Transverse colon (tissue), 4 donors: ENCODE data around the gene RBSN. TPM values are rescaled to one million over a fixed set of nuclear protein-coding genes. Genes with fewer than 3 reads are reported as not detected.

Experiments used
- DNase-seq: peaks from one replicate; pipeline ENCODE4 v3.0.0-alpha.2; 2019
- H3K27ac ChIP-seq, 4 donors: fragments of 200-600 bp; sonication (generic); 2 replicates each; pipeline ENCODE4 v1.5.1; 2016 to 2018; ENCODE audit warnings: inconsistent platforms in 4 of 4
- H3K27me3 ChIP-seq: fragments of 200-600 bp; sonication (generic); 2 replicates; pipeline ENCODE4 v1.5.1; 2017; ENCODE audit warnings: inconsistent platforms
- H3K36me3 ChIP-seq, 4 donors: fragments of 200-600 bp; sonication (generic); 2 replicates each; pipeline ENCODE4 v1.5.1; 2017 to 2019; ENCODE audit warnings: inconsistent platforms in 4 of 4
- H3K4me1 ChIP-seq, 4 donors: fragments of 200-600 bp; sonication (generic); 2 replicates each; pipeline ENCODE4 v1.5.1; 2017 to 2020; ENCODE audit warnings: inconsistent platforms in 4 of 4
- H3K4me3 ChIP-seq, 4 donors: fragments of 200-600 bp; sonication (generic); 1 replicate in 1 of 4; 2 replicates in 3 of 4; pipeline versions ENCODE4 v1.5.1 to v1.6.1; 2017 to 2019; ENCODE audit warnings: inconsistent platforms in 4 of 4
- H3K9me3 ChIP-seq, 2 donors: fragments of 200-600 bp; sonication (generic); 2 replicates each; pipeline ENCODE4 v1.5.1; 2017 to 2019; ENCODE audit warnings: inconsistent platforms in 2 of 2
- CTCF ChIP-seq, 5 experiments: fragments of 200-600 bp in 3 of 5; fragments of 450-650 bp in 2 of 5; sonication (generic) in 3 of 5; IDR thresholded peaks; 1 replicate in 2 of 5; 2 replicates in 3 of 5; pipeline ENCODE4 v1.5.1; 2016 to 2017; ENCODE audit warnings: antibody characterized with exemption in 5 of 5, inconsistent platforms in 3 of 5, mild to moderate bottlenecking in 2 of 5, moderate library complexity in 1 of 5
- EP300 ChIP-seq: sonication (generic); formaldehyde crosslinking; IDR thresholded peaks from one replicate; pipeline ENCODE4 v1.6.1; 2017; ENCODE audit warnings: antibody characterized with exemption, low read depth
- POLR2A ChIP-seq: fragments of 450-650 bp; IDR thresholded peaks from one replicate; pipeline ENCODE4 v1.6.1; 2016; ENCODE audit warnings: antibody characterized with exemption, mild to moderate bottlenecking, moderate library complexity
- POLR2AphosphoS5 ChIP-seq, 3 donors: sonication (generic); formaldehyde crosslinking; IDR thresholded peaks; one replicate each; pipeline ENCODE4 v1.6.1; 2016; ENCODE audit warnings: antibody characterized with exemption in 3 of 3
- WGBS, 2 donors: methylation state at CpG; one replicate each; pipeline ENCODE4 v1.1.5; 2018; ENCODE audit warnings: low coverage in 1 of 2; 5-methylcytosine and 5-hydroxymethylcytosine counted together
- in situ Hi-C, 4 donors: fragments of 200-750 bp; cut with MboI; loops; one replicate each; pipeline versions ENCODE4 v1.15.0 to v1.15.1; 2017; ENCODE audit warnings: low sequenced_read_pairs in 3 of 4, low pct_ligation_motif_present in 1 of 4, low pct_unique_long_range_greater_than_20kb in 1 of 4
- intact Hi-C: fragments of 100-400 bp; cut with DNase I; formaldehyde crosslinking; loops from one replicate; pipeline ENCODE4 v1.15.1; 2023; ENCODE audit warnings: low total_unique reads
- total RNA-seq, 4 donors: library from RNA; depleted of rRNA; stranded (reverse); fragments of >200 nt; gene quantifications; one replicate each; pipeline ENCODE4 v1.1.0, GENCODE V29; 2016

Gene RBSN
- total RNA-seq, 4 donors from 2014 or later = 18.0 to 37.6 (median 24.0) TPM

- DNase-seq = no peak
- Histone ChIP-seq H3K27me3 (no peaks in the 10 kb centered on the region), H3K4me3 (no peak overlapping the region), H3K36me3 (peaks cover 0 to 77% (median 27%) of the 10 kb centered on the region in 4 donors), H3K9me3 (no peaks in the 10 kb centered on the region), H3K4me1 (no peaks in the 10 kb centered on the region), H3K27ac (no peak overlapping the region)
- intact Hi-C loops (no loop called here), in situ Hi-C loops (no loop called here)
- TF ChIP-seq EP300 = no peak
- TF ChIP-seq POLR2A = no peak
- TF ChIP-seq CTCF (IDR thresholded peaks at IDR 0.05) = no peak
- no peak for TF ChIP-seq POLR2AphosphoS5 (IDR thresholded peaks at IDR 0.05)
- WGBS, 2 donors = 90 to 91% methylated on average over 2 of the region's 2 CpGs
Measured at GRCh38 chr3:15023719-15024118, 75.2 kb downstream of the RBSN start.

- Histone ChIP-seq H3K27ac (no peak overlapping the region), H3K9me3 (no peaks in the 10 kb centered on the region), H3K36me3 (peaks cover 0 to 72% (median 26%) of the 10 kb centered on the region in 4 donors), H3K4me3 (no peak overlapping the region), H3K27me3 (no peaks in the 10 kb centered on the region), H3K4me1 (no peaks in the 10 kb centered on the region)
- no peak for DNase-seq
- in situ Hi-C loops = no loop called here
- TF ChIP-seq CTCF (IDR thresholded peaks at IDR 0.05) (no peak), POLR2A (no peak), POLR2AphosphoS5 (IDR thresholded peaks at IDR 0.05) (no peak), EP300 (no peak)
- intact Hi-C loops = no loop called here
- WGBS, 2 donors = 61 to 72% methylated on average over 2 to 5 of the region's 5 CpGs
Measured at GRCh38 chr3:15023249-15023648, 75.7 kb downstream of the RBSN start.

Other genes with a start within 250 kb of the RBSN start
- 10 to 100 TPM; 32.2 to 60.6 (median 47.8) TPM for gene NR2C2, start 151.6 kb downstream of the RBSN start, total RNA-seq
- 100 to 1,000 TPM in 2 of 4 donors, 10 to 100 TPM in 2; 47.5 to 209 (median 117) TPM for gene MRPS25, start 33.8 kb downstream of the RBSN start, total RNA-seq
- gene CAPN7, start 107.1 kb upstream of the RBSN start, total RNA-seq = 10 to 100 TPM; 12.1 to 78.4 (median 48.8) TPM
- 10 to 100 TPM in 3 of 4 donors, 1 to 10 TPM in 1; 7.5 to 32.4 (median 15.8) TPM for gene SH3BP5, start 233.4 kb upstream of the RBSN start, total RNA-seq